SK-N-DZ (cell line): ENCODE measurements around the gene GK.
A peak's percentile ranks its signal among the peaks of the same experiment; 100 is the strongest.
"Not testable (repeated sequence)": the region's sequence is repeated elsewhere in the genome, so short reads cannot be mapped to it uniquely, and the experiment has no call there.

ENCODE experiments used
- DNase-seq: peaks from one replicate; pipeline ENCODE4 v3.0.0-alpha.2; 2015; ENCODE audit warnings: low spot score
- small RNA-seq, 2 experiments: library from RNA; depleted of rRNA; stranded (forward); fragments of <200 nt; gene quantifications; one replicate each; pipeline ENCODE3, GENCODE V24; 2014

GK gene

DNA sequence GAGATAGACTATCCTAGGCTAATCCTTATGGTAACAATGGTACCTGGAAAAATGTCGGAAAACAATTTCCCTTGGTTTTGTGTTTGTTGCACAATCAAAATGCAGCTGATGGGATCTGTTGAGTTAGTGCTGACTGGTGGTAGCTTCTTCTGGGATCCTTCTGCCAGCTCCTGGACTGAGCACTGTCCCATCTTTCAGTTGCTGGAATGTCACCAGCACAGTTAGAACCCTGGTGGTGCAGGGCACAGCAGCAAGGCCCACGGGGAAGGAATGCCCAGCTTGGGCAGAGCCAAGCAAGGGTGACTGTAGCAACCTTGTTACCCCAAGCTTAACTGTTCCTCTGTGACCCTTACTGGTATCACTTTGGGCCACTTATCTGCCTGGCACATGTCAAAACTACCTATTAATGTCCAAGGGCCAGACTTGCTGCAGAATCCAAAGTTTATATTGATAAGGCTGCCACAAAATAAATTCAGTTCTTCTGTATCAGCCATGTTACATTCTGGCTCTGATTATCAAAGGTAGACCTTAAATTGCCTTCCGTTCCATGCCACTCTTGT lies 53.1 kb downstream of the GK start:
- no peak for DNase-seq

DNA sequence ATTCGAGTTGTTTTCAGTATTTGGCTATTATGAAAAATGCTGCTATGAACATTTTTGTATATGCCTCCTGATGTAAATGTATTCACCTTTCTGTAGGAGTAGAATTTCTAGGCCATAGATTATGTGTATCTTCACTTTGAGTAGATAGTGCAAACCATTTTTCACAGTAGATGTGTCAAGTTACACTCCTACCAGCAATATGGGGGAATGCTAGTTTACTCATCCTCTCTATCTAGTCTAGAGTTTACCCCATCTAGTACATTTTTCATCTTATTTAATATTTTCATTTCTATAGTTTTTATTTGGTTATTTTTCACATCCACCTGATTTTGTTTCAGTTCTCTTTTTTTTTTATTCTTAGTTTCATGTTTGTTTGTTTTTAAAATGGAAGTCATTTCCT lies 59.0 kb downstream of the GK start:
- DNase-seq = no peak

DNA sequence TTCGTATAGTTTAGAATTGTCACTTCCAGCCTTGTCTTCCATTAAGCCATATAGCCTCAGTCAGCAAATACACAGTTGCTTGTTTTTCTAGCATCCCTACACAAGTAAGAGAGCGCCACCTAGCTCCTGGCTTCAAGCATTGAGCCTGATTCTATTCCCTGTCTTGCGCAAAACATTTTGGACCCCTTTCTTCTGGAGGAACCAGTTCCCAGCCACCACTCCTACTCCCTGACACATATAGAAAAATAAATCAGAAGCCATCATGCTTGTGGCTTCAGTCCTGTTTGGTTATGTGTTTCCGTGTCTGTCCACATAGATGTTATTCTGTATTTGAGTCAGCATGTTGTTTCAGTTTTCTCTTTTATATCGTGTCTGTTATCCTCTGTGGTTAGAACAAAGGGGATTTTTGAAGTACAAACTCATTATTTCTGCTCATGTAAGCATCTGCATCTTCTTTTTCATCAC lies 59.9 kb downstream of the GK start:
- DNase-seq = peak; percentile 28

DNA sequence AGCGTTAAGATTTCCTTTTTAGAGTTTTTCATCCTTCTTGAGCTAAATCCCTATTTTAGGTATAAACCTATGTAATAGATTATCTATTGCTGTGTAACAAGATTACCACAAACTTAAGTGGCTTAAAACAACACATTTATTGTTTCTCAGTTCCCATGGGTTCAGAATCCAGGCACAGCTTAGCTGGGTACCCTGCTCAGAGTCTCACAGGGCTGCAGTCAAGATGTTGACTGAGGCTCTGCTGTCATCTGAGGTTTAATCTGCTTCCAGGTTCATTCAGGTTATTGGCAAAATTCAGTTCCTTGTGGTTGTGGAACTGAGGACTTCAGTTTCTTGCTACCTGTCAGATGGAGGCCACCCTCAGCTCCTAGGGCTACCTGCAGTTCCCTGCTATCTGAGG lies 60.9 kb downstream of the GK start:
- DNase-seq = no peak

DNA sequence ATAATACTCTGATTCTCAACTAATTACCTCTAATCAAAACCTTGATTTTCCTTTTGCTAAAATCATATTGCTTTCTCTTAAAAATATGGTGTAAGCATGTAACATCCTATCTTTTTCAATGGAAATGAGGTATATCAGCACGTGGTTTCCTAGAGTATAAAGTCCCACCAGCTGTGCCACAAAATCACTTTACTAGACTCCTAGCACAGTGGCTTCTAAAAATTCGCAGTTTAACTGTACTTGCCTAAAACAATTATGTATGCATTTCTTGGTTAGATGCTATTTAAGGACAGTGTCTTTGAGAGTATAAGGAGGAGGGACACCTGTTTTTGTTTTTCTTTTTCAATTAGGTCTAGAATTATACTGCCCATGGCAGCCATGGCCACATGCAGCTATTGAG lies 62.8 kb downstream of the GK start:
- DNase-seq = no peak

DNA sequence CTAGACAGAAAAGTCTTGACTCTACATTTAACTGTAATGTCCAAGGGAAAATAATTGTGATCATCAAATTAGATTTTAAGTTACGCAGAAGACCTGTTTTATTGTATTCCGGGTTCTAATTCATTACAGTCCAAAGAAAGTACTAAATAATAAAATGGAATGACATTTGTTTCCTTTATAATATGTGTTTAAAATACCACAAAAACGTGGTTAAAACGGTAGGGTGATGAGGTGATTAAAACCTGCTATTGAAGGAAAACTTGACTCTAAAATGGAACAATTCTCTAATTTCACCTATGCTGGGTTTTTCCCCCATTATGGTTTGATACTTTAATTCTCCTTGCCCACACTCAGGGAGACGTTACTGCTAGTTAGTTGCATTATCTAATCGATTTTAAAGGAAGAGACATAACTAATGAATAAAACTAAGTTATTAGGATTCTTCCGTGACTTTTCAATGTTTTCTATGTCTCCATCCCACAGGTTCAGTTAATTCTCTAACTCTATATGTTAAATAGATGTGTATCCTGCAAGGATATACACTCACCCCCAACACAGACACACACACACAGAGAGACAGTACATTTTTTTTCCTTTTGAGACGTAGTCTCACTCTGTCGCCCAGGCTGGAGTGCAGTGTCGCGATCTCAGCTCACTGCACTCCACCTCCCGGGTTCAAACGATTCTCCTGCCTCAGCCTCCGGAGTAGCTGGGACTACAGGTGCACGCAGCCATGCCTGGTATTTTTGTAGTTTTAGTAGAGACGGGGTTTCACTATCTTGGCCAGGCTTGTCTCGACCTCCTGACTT lies 80.8 kb downstream of the GK start:
- no peak for DNase-seq

DNA sequence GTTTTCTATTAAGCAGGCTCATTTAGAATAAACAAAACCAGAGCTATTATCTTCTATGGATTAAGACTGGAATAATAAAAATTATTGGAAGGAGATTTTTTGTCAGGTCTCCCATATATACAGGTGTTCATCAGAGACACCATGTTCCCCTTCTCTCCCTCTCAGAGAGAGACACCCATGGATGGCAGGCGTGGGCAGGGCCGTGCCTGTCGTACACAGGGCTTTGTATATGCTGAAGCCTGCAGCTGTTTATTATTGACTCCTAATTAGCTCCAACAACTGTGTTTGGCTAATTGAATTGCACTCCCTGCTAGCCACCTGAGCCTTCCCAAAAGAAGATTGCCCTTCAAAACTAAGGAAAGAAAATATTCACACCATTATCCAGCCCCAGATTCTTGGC lies 81.6 kb downstream of the GK start:
- no peak for DNase-seq

DNA sequence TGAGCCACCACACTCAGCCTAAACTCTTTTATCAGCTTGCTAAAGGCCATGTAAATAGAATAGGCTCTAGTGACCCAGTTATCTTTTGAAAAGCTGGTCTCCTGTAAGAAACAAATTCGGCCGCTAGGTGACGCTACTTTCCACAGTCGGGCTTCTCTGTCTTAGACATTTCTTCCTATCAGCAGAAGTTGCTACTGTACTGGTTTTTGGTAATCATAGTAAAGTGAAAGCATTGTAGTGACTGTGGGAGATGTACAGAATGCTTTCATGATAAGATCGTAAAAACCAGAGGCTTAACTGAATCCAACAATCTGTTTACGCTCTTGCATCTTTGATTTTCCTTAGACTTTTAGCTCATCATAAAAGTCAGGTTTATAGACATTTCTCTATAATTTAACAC lies 82.6 kb downstream of the GK start:
- peak; percentile 51 for DNase-seq

DNA sequence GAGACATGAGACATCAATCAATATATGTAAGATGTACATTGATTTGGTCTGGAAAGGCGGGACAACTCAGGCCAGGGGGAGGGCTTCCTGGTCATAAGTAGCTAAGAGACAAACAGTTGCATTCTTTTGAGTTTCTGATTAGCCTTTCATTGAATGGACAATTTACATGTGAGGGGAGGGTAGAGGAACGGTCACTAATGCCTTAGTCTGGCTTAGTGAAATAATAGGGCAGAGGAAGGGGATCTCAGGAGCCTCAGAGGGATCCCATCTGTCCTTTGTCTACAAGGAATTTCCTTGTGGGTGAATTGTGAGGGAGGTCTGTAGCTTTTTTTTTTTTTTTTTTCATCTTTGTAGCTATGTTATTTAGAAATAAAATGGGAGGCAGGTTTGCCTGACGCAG lies 88.3 kb downstream of the GK start:
- no peak for DNase-seq

DNA sequence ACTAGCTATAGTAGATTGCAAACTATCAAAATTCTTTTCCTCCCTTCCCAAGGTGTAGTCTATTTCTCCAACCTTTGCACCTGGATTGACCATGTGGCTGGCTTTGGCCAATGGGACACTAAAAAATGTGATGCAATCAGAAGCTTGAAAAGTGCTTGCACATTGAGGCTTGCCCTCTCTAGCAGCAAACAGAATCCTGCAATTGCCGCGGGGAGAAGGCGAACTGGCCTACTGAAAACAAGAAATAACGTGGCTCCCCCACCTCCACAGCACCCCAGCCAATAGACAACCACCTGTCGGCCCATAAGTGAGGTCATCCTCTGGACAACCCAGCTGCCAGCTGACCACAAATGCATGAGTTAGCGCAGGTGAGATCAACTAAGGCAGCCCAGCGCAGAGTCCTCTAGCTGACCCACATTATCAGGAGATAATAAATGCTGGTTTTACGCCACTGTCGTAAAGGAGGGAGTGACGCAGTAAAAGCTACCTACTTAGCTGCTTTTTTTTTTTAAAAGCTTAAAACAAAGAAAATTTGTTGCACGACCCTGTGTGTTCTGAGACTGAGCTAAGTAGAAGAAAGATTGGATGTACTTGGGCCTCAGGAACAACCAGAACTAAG lies 95.2 kb downstream of the GK start:
- no peak for DNase-seq

DNA sequence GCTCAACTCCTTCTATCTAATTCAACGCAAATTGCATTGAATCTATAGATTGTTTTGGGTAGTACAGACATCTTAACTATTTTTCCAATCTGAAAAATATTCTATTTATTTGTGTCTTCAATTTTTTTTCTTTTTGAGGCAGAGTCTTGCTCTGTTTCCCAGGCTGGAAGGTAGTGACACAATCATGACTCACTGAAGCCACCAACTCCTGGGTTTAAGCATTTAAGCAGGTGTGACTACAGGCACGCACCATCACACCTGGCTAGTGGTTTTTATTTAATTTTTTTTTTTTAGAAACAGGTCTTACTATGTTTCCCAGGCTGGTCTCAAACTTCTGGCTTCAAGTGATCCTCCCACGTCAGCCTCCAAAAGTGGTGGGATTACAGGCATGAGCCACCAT lies 98.3 kb downstream of the GK start:
- no peak for DNase-seq

DNA sequence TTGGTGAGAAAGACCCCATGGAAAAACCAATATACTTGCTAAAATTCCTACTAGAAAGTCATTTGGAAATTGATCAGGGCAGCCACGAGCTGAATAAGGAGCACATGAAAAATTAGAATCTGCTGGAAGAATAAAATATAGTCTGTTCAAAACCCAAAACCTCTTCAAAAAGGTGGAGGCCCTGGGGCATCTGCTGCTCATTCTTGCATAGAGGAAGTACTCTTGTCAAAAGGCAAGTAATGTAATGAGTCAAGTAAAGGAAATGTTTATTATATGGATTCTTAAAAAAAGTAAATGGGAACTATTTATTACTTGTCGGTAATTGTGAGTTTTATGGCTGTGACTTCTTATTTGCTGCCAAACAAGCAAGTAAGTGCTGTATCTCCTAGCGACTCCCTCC lies 109.5 kb downstream of the GK start:
- DNase-seq = no peak

DNA sequence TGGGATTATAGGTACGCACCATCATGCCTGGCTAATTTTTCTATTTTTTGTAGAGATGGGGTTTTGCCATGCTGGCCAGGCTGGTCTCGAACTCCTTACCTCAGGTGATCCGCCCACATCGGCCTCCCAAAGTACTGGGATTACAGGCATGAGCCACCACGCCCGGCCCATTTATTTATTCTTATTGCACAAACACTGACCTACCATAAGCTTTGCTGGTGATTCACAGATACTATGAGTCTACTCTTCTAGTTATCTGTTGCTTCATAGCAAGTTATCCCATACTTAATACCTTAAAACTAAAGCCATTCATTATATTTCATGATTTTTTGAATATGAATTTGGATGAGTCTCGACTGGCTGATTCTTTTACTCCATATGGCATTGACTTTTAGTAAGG lies 120.5 kb downstream of the GK start:
- not testable (repeated sequence) for DNase-seq

DNA sequence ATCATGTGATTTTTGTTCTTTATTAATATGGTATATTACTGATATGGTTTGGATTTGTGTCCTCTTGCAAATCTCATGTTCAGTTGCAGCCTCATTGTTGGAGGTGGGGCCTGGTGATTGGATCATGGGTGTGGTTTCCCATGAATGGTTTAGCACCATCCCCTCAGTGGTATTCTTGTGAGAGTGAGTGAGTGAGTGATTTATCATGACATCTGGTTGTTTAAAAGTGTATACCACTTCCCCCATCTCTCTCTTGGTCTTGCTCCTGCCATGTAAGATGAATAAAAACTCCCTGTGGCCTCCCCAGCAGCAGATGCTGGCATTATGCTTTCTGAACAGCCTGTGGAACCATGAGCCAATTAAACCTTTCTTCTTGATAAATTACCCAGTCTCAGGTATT lies 124.4 kb downstream of the GK start:
- no peak for DNase-seq

DNA sequence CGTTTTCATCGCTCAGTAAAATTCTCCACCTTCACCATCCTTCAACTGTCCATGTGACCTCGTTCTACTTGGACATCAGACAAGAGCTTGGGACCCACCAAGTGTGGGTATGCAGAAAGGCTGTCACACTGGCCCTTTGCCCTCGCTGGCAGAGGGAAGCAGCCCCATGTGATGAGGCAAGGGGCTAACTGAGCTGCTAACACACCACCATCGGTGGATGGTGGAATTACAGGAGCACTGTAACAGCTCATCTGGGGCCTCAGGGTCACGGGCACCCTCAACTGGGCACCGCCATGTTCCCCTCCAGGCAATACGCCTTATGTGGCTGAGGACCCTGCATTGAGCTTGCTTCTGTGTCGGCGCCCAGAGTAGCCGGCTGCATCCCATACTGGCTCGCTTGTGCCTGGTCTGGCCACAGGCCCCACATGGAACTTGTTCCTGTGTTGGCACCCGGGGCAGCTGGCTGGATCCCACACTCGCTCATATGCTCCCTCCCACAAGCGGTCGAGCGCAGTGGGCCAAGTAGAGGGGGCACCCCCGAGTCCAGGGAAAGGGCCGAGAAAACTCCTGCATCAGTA lies 126.3 kb downstream of the GK start:
- DNase-seq = no peak

Small RNAs within 50 kb of the gene (small RNA-seq; reads per million reads assigned to genes)
- 0 to 0.04 reads per million in 2 experiments for gene CKS1BP6
